H1 (cell line): ENCODE data around the gene RNF26. TPM values are rescaled to one million over a fixed set of nuclear protein-coding genes. Genes with fewer than 3 reads are reported as not detected.

ENCODE experiments used
- CTCF ChIA-PET: fragments of 300-600 bp; sonication (Branson Sonifier 250); formaldehyde crosslinking; loops from one replicate; lab custom pipeline; 2021; ENCODE audit not compliant: partially characterized antibody; lab: Charles Lee
- POLR2A ChIA-PET: fragments of 300-600 bp; sonication (Branson Sonifier 250); formaldehyde crosslinking; loops from one replicate; lab custom pipeline; 2021; ENCODE audit warnings: inconsistent platforms; ENCODE audit not compliant: partially characterized antibody; lab: Charles Lee
- DNase-seq, 2 experiments: peaks; one replicate each; pipeline versions ENCODE4 v3.0.0 to v3.0.0-alpha.2; 2010 to 2022; ENCODE audit warnings: low spot score in 2 of 2, low read depth in 1 of 2, mixed read lengths in 1 of 2
- FAIRE-seq: peaks from 2 replicates; lab custom pipeline; 2011; peaks lifted over from hg19 to GRCh38; lab: Jason Lieb, UNC
- H2AFZ ChIP-seq: 2 replicates; pipeline ENCODE4 v1.8.1; 2012; ENCODE audit warnings: low read length, inconsistent platforms
- H2AK5ac ChIP-seq: 2 replicates; pipeline ENCODE4 v1.6.1; 2013; ENCODE audit warnings: low read depth, low read length
- H2BK120ac ChIP-seq: replicated peaks from 2 replicates; pipeline ENCODE3; 2013; ENCODE audit warnings: low read depth, low read length, inconsistent platforms
- H2BK12ac ChIP-seq: 2 replicates; pipeline ENCODE4 v1.6.1; 2013; ENCODE audit warnings: low read depth, low read length
- H2BK15ac ChIP-seq: 2 replicates; pipeline ENCODE4 v1.6.1; 2013; ENCODE audit warnings: low read length
- H2BK20ac ChIP-seq: 2 replicates; pipeline ENCODE4 v1.6.1; 2013; ENCODE audit warnings: low read length
- H2BK5ac ChIP-seq: 2 replicates; pipeline ENCODE4 v1.6.1; 2013; ENCODE audit warnings: low read depth, low read length
- H3K14ac ChIP-seq: 2 replicates; pipeline ENCODE4 v1.6.1; 2013; ENCODE audit warnings: inconsistent platforms; ENCODE audit not compliant: insufficient read length
- H3K18ac ChIP-seq: 2 replicates; pipeline ENCODE4 v1.6.1; 2013; ENCODE audit warnings: low read length; ENCODE audit errors: extremely low read depth
- H3K23ac ChIP-seq: 2 replicates; pipeline ENCODE4 v1.6.1; 2013; ENCODE audit warnings: inconsistent platforms; ENCODE audit not compliant: insufficient read length
- H3K23me2 ChIP-seq: 2 replicates; pipeline ENCODE4 v1.6.1; 2013; ENCODE audit warnings: low read depth, low read length
- H3K27ac ChIP-seq: 2 replicates; pipeline ENCODE4 v1.6.1; 2011; ENCODE audit warnings: low read depth, low read length, inconsistent platforms
- H3K27me3 ChIP-seq, 4 experiments: replicated peaks in 1 of 4; 1 replicate in 1 of 4; 2 replicates in 3 of 4; pipeline versions ENCODE4 v1.6.1 to v1.8.1; 2011 to 2013; ENCODE audit warnings: low read length in 3 of 4, mild to moderate bottlenecking in 3 of 4, inconsistent platforms in 2 of 4, mixed read lengths in 2 of 4, moderate library complexity in 1 of 4; ENCODE audit not compliant: control insufficient read depth in 3 of 4, insufficient read depth in 3 of 4; ENCODE audit errors: extremely low read depth in 1 of 4
- H3K36me3 ChIP-seq, 4 experiments: 2 replicates each; pipeline versions ENCODE4 v1.6.1 to v1.8.1; 2011 to 2013; ENCODE audit warnings: mild to moderate bottlenecking in 4 of 4, low read length in 3 of 4, moderate library complexity in 2 of 4, control low read depth in 1 of 4, inconsistent platforms in 1 of 4; ENCODE audit not compliant: insufficient read depth in 4 of 4, control insufficient read depth in 2 of 4
- H3K4ac ChIP-seq: replicated peaks from 2 replicates; pipeline ENCODE3; 2013; ENCODE audit warnings: low read length, low read depth, mixed read lengths, inconsistent platforms; ENCODE audit not compliant: insufficient read length
- H3K4me1 ChIP-seq, 4 experiments: replicated peaks in 1 of 4; 1 replicate in 1 of 4; 2 replicates in 3 of 4; pipeline versions ENCODE4 v1.6.1 to v1.8.1; 2011 to 2013; ENCODE audit warnings: low read length in 3 of 4, inconsistent platforms in 2 of 4, mixed read lengths in 1 of 4; ENCODE audit not compliant: insufficient read depth in 4 of 4, control insufficient read depth in 3 of 4
- H3K4me2 ChIP-seq, 2 experiments: 2 replicates each; pipeline versions ENCODE4 v1.6.1 to v1.8.1; 2011 to 2013; ENCODE audit warnings: low read depth in 2 of 2, low read length in 2 of 2, control low read depth in 1 of 2, inconsistent platforms in 1 of 2, mild to moderate bottlenecking in 1 of 2; ENCODE audit not compliant: insufficient read depth in 1 of 2
- H3K4me3 ChIP-seq, 4 experiments: fragments of 200-600, 300-600 bp in 1 of 4; sonication (generic), shearing (Covaris generic), sonication (Bioruptor Twin) in 1 of 4; 2 replicates each; pipeline versions ENCODE4 v1.5.1 to v1.8.1; 2011 to 2016; ENCODE audit warnings: low read length in 4 of 4, low read depth in 3 of 4, control low read depth in 2 of 4, inconsistent platforms in 2 of 4, mild to moderate bottlenecking in 2 of 4, mixed read lengths in 1 of 4, moderate library complexity in 1 of 4; ENCODE audit not compliant: insufficient read depth in 2 of 4; ENCODE audit errors: extremely low read depth in 1 of 4
- H3K56ac ChIP-seq: replicated peaks from 2 replicates; pipeline ENCODE3; 2013; ENCODE audit warnings: low read depth, mild to moderate bottlenecking, mixed read lengths, low read length, inconsistent platforms; ENCODE audit not compliant: insufficient read length
- H3K79me1 ChIP-seq: 2 replicates; pipeline ENCODE4 v1.6.1; 2013; ENCODE audit warnings: low read depth, low read length, control low read depth
- H3K79me2 ChIP-seq, 2 experiments: 2 replicates each; pipeline versions ENCODE4 v1.6.1 to v1.8.1; 2012 to 2013; ENCODE audit warnings: low read length in 2 of 2, mild to moderate bottlenecking in 2 of 2, inconsistent platforms in 1 of 2; ENCODE audit not compliant: insufficient read depth in 2 of 2, control insufficient read depth in 1 of 2
- H3K9ac ChIP-seq, 4 experiments: replicated peaks in 1 of 4; 1 replicate in 1 of 4; 2 replicates in 3 of 4; pipeline versions ENCODE4 v1.6.1 to v1.8.1; 2011 to 2013; ENCODE audit warnings: low read depth in 3 of 4, low read length in 3 of 4, control low read depth in 2 of 4, mild to moderate bottlenecking in 2 of 4, moderate library complexity in 2 of 4, inconsistent platforms in 1 of 4; ENCODE audit errors: extremely low read depth in 1 of 4
- H3K9me3 ChIP-seq, 2 experiments: 2 replicates each; pipeline versions ENCODE4 v1.6.1 to v1.8.1; 2012 to 2013; ENCODE audit warnings: mild to moderate bottlenecking in 2 of 2, moderate library complexity in 2 of 2, control low read depth in 1 of 2, inconsistent platforms in 1 of 2, low read depth in 1 of 2, low read length in 1 of 2, mixed read lengths in 1 of 2; ENCODE audit not compliant: insufficient read depth in 2 of 2
- H4K20me1 ChIP-seq, 2 experiments: replicated peaks in 1 of 2; 2 replicates each; pipeline versions ENCODE3 to v1.8.1; 2011 to 2013; ENCODE audit warnings: inconsistent platforms in 2 of 2, low read length in 2 of 2, mild to moderate bottlenecking in 1 of 2; ENCODE audit not compliant: insufficient read depth in 2 of 2, control insufficient read depth in 1 of 2
- H4K5ac ChIP-seq: 2 replicates; pipeline ENCODE4 v1.6.1; 2013; ENCODE audit warnings: low read length, low read depth, mixed read lengths, inconsistent platforms; ENCODE audit not compliant: insufficient read length
- H4K8ac ChIP-seq: 2 replicates; pipeline ENCODE4 v1.8.0; 2013; ENCODE audit warnings: mild to moderate bottlenecking, moderate library complexity, low read length, inconsistent platforms; ENCODE audit not compliant: insufficient read depth; ENCODE audit errors: extremely low read depth
- H4K91ac ChIP-seq: replicated peaks from 2 replicates; pipeline ENCODE3; 2013; ENCODE audit warnings: low read length, mixed read lengths, inconsistent platforms; ENCODE audit not compliant: insufficient read length
- RAD21 ChIP-seq, 2 experiments: IDR thresholded peaks in 1 of 2; conservative IDR thresholded peaks in 1 of 2; 2 replicates each; pipeline ENCODE4 v1.6.1; 2011; ENCODE audit warnings: low read depth in 2 of 2, low read length in 2 of 2, improper control_type of control experiment in 1 of 2, inconsistent platforms in 1 of 2, mild to moderate bottlenecking in 1 of 2, moderate library complexity in 1 of 2
- USF2 ChIP-seq: IDR thresholded peaks from 2 replicates; pipeline ENCODE4 v1.6.1; 2011; ENCODE audit warnings: low read length, improper control_type of control experiment
- WGBS, 2 experiments: shearing (Covaris generic) in 1 of 2; methylation state at CpG; one replicate each; pipeline versions ENCODE4 v1.1.6 to v1.1.7; 2013 to 2015; ENCODE audit warnings: low lambda C conversion rate in 2 of 2, mixed read lengths in 2 of 2, inconsistent platforms in 1 of 2, low coverage in 1 of 2, missing lambda C conversion rate in 1 of 2; ENCODE audit not compliant: insufficient replicate concordance in 2 of 2, insufficient coverage in 1 of 2, insufficient read length in 1 of 2; ENCODE audit errors: extremely low coverage in 1 of 2, missing lambda C conversion rate in 1 of 2; 5-methylcytosine and 5-hydroxymethylcytosine counted together
- polyA plus RNA-seq, 7 experiments: library from polyadenylated mRNA; depleted of rRNA in 3 of 7; stranded (reverse) in 5 of 7; unstranded in 2 of 7; fragments of >200 nt in 5 of 7; fragments of 200-250 nt in 2 of 7; gene quantifications; 1 replicate in 5 of 7; 2 replicates in 1 of 7; 4 replicates in 1 of 7; pipeline versions ENCODE4 v1.2.1 to v1.2.3, GENCODE V29; 2011 to 2013; ENCODE audit warnings: missing spikeins in 2 of 7, mixed read lengths in 2 of 7
- total RNA-seq: library from RNA; stranded (reverse); fragmentation: NEBNext Ultra II Directional; extraction: Animal tissue kit (Norgen Biotek cat#: 25700); gene quantifications from 2 replicates; pipeline ENCODE4 v1.2.1, GENCODE V29; 2021

Gene RNF26
- total and polyA plus RNA-seq, 2 of the 8 experiments (the other 6 are each of a cell fraction or from before 2014, with no cell fraction given): 82.7 to 84.0 TPM

GRCh38 chr11:119295178-119295577 is 39.1 kb upstream of the RNF26 start:
- H3K4me2 ChIP-seq: no peak overlapping the region
- no peak overlapping the region for H2BK120ac ChIP-seq
- H3K56ac ChIP-seq: no peak overlapping the region
- no peaks in the 10 kb centered on the region for H3K4me1 ChIP-seq
- no peak overlapping the region for H4K5ac ChIP-seq
- FAIRE-seq (no peak), DNase-seq (no peak)
- WGBS, 2 experiments: 78% methylated on average over 3 of the region's 3 CpGs; no CpG with 5 or more reads in 1 of the 2 experiments
- no peaks in the 10 kb centered on the region for H3K79me2 ChIP-seq
- no peaks in the 10 kb centered on the region for H3K23me2 ChIP-seq
- no peak overlapping the region for H3K18ac ChIP-seq
- no peak overlapping the region for H4K8ac ChIP-seq
- H3K4me3 ChIP-seq: no peak overlapping the region
- no peaks in the 10 kb centered on the region for H3K79me1 ChIP-seq
- H2AFZ ChIP-seq: no peak overlapping the region
- peaks cover 28 to 45% (median 39%) of the 10 kb centered on the region in 4 experiments for H3K36me3 ChIP-seq
- H3K9ac ChIP-seq: no peak overlapping the region
- ChIA-PET POLR2A (no interaction called here), CTCF (interaction anchor here (0.6 to 2.0 kb wide), 4 partner anchors 9 to 28 kb away, joined by 3 to 5 read pairs (median 3); no protein-coding TSS in a partner anchor)
- H2BK12ac ChIP-seq: no peak overlapping the region
- H3K23ac ChIP-seq: no peak overlapping the region
- H3K14ac ChIP-seq: no peak overlapping the region
- H2BK15ac ChIP-seq: no peak overlapping the region
- no peak overlapping the region for H3K27ac ChIP-seq
- peaks cover 3% of the 10 kb centered on the region in 2 experiments for H4K20me1 ChIP-seq
- no peak overlapping the region for H2AK5ac ChIP-seq
- TF ChIP-seq RAD21 (IDR thresholded peaks at IDR 0.05 in 1 of 2, conservative IDR thresholded peaks at IDR 0.05 in 1 of 2; ENCODE audit: low read depth in 2 of 2, low read length in 2 of 2): peak in 1 of 2 experiments; percentile 21; a peak in 1 of 4 replicates
- TF ChIP-seq USF2: no peak
- H2BK5ac ChIP-seq: no peak overlapping the region
- no peak overlapping the region for H2BK20ac ChIP-seq
- H3K4ac ChIP-seq: no peak overlapping the region
- H3K9me3 ChIP-seq: no peaks in the 10 kb centered on the region
- H4K91ac ChIP-seq: no peak overlapping the region
- H3K27me3 ChIP-seq: no peaks in the 10 kb centered on the region
